ENCODE results near the gene DARS1.
A peak's percentile ranks its signal among the peaks of the same experiment; 100 is the strongest.

DARS1 gene

DNA sequence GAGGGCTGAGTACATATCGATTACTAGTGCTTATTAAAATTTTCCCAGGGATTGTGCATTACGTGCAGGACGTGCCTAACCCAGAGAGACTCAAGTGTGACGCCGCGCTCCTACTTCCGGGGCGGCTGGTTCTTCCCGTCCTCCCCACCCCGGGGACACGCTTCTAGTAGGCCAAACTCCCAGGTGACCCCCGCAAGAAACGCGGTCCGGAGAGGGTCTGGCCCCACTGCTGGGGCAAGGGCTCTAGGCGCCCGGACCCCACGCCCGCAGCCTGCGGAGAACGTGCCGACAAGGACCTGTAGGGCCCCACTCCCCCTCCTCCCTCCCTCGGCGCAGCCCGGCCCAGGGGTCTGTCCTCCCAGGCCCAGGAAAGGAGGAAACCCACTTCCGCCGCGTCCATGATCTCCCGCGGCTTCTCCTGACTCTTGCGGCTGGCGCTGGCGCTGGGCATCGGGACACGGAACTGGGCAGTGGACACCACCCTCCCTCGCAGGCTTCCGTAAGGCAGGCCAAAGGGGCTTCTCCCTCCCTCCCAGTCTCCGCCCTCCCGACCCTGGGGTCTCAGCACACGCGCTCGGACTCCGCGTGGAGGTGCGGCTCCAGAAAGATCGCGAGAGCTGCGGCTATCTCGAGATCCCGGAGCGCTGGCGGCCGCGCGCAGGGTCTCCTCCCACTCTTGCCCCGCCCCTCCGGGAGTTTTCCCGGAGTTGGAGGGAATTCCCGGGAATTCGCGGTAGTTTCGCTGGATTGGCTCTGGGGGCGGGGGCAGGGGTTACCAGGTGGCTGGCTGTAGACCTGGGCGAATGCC is at the start of gene DARS1:
Gene DARS1 (minus strand): TSS at position 609 of the 808 bp plus-strand sequence. CDS start 158 bp downstream, at position 451.
- DNase-seq, result peak; percentile 96

DNA sequence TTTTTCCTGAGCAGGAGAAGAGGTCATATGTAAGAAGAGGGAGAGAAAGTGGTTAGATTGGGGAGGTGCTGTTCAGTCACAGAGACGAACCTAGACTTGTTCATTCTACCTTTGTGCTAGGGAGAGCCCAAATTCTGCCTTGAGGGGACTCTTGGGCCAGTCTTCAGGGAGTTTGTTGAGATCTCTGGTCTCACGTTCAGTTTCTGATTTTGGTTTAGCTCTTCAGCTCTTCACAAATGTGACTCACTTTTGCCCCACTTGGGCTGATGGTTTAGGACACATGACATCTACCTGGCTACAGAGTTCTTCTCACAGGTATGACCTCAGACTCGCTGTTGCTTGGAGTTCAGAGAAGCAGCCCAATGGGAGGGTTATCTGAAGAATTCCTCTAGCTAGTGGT is 49.2 kb upstream of the DARS1 start:
- DNase-seq, result no peak

DNA sequence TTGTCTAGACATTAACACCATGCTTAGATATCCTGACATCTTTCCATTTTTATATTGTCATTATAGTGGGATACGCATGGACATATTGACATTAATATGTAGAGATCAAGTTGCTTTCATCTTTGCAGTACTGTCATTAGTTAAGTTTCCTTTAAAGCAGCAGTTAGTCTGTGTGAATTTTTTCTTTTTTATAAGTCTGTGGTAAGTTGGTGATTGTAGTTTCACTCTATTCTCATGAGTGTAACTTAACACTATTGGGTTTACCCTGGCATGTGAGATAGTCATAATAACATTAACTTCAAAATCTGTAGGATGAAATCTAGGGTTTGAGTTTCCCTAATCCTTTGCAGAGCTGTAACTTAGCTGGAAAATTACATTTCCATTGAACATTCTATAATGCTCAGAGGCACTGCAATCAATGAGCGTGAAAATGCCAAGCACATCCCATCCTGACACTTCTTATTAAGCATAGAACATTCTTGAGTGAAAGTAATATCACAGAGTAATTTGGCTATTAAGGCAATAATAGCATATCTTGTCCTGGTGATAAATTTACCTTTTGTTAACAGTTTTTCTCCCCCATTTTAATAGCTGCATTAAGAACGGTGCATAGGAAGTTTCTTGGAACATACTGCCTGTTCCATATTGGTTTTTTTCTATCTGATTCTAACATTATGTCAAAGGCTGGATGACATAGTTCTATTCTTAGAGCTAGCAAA is 47.5 kb upstream of the DARS1 start:
- no peak for DNase-seq

DNA sequence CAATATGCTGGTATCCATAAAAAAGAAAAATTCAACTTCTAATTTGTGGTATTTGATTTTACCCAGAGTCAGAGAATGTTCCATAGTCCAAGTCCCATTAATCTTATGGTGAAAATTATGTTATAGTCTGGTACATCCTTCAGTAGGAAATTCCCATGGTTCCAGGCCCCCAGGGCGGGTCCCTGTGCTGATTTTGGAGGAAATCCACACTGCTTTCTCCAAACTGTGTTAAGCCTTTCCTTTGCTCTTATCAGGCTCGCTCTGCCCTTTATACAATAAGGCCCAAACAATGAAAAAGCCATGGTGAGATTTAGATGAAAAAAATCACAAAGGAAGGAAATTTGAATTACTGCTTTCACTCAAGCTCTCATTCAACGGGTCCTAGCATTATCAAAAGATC is 46.8 kb upstream of the DARS1 start:
- DNase-seq, result no peak

DNA sequence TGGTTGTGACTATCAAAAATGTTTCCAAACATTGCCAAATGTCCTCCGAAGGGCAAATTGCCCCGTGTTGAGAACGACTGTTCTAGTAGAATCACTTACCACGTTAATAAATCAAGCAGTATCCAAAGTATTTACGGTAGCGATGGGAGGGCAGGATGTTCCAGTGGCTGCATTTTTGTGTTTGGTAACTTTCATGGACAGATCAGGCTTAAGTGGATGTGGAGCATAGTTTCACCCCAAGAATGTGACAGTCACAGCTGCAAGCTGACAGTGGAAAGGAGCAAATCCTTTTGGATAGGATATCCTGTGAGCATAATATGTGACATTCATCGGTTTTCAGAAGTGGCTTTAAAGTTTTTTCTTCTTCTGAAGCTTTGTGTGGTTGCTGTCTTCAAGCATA is 46.3 kb upstream of the DARS1 start:
- DNase-seq, result no peak

DNA sequence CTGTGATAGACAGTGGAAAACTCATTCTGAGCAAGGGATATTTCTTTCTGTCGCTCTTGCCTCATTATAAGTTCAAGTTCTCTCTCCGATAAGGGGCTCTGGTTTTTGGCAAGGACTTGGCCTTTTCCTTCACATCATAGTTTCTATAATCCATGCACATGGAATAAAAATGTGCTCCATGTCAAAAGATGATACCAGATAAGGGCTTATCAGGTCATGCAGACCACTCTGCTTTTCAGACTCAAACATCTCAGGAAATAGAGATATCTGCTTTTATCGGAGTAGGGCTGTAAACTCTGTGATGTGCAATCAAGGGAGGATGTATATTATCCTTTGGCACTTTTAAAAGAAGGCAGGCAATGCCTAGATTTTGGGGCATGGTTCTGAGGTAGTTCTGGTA is 45.0 kb upstream of the DARS1 start:
- no peak for DNase-seq

DNA sequence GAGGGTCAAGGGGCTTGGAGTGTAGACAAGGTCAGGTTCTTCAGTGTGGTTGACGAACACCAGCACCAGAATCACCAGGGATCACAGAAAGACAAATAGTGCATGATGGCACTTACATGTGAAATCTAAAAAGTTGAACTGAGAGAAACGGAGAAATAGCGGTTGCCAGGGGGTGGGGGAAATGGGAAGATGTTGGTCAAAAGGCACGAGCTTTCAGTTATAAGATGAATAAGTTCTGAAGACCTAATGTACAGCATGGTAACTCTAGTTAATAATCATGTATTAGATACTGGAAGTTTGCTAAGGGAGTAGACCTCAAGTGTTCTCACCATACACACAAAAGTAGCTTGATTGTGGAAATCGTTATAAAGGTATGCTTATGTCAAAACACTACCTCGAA is 43.7 kb upstream of the DARS1 start:
- DNase-seq, result no peak

DNA sequence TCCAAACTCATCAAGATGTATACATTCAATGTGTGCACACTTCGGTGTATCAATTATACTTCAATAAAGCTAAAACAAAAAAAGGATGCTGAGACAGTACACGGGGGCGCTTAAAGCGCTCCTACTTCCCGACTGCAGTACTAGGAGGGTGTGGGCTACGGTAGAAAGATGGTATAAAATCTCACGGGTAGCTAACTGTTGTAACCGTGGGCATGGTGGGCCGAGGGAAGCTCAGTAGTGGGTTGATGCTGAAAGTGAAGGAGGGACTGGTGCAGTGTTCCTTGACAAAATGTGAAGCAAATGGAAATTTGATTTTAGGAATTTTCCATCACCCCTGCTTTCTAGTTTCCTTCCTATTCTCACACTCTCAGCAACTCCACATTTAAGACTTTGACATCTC is 42.6 kb upstream of the DARS1 start:
- no peak for DNase-seq

DNA sequence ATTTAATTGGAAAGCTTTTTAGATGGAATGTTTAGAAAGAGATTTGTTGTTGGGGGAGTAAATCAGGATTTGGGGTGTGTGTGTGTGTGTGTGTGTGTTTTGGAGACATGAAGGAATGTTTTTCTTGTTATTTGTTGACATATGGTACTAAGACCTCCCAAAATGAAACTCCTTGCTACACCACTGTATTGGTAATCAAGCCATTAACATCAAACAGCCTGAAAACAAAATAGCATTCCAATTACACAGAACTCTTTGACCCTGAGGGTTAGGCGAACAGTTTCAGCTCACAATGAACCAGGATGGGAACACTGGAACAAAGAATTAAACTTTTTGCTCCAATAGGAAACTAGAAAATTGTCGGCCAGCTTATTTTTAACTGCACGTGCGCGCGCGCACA is 41.7 kb upstream of the DARS1 start:
- DNase-seq, result no peak

DNA sequence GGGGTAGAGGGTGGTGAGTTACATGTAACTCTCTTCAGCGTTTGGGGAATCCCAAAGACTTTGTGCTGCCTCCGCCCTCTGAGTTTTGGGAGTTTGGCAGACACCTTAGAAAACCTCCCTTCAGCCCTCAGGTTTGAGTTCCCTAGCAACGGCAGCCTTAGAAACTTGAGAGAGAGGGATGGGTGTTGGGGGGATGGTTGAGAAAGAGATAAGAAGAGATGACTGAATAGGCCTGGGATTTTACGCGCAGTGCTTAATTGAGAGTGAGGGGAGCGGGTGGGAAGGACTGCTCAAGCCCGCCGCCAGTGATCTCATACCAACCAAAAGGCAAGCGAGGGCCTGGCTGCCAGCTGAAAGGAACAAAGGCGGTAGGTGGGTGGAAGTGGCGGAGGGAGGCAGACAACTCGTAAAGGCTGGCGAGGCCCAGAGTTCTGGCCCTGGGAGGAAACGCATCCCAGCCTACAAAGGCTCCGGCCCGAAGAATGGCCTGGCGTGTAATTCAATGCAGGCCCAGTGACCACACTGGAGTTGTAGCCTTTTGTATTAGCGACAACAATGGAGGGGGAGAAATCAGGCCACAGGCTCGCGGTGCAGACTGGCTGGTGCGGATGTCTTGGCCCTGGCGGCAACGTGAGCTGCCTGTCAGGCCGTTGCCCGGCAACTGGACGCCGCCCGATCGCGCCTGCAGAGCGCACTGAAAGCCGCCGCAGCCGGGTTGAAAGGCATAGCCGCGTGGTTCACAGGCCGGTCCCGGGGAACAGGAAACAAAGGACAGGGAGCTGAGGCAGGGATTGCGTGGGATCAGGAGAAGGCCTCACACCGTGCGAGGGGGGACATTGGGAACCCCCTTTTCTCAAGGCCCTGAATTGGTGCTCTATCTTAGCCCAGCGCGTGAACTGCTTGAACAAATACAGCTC is 39.9 kb upstream of the DARS1 start:
- DNase-seq, result peak; percentile 82

DNA sequence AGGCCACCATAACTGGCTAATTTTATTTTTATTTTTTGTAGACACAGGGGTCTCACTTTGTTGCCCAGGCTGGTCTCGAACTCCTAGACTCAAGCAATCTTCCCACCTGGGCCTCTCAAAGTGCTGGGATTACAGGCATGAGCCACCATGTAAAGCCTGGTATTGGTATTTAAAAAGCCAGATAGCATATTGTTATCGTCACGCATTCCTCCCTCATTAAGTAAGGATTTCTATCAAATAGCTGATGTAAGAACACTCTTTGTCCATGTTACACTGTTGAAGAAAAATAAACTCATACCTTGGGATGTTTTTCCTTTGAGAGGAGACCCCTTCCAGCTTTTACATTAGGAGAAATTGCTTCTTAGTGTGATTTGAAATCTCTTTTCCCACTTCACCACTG is 39.2 kb upstream of the DARS1 start:
- no peak for DNase-seq

DNA sequence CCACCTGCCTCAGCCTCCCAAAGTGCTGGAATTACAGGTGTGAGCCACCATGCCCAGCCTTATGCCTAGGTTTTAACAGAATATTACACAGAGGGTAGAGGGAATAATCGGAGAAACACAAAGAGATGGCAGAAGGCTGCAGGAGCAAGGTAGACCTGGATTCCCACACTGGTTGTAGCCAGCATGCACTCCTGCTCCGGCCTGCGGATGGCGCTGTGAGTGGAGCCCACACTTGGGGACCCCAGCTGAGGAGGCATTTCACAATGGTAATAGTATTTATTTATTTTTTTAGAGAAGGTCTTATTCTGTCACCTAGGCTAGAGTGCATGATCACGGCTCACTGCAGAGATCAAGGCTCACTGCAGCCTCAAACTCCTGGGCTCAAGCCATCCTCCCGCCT is 38.8 kb upstream of the DARS1 start:
- DNase-seq, result no peak

DNA sequence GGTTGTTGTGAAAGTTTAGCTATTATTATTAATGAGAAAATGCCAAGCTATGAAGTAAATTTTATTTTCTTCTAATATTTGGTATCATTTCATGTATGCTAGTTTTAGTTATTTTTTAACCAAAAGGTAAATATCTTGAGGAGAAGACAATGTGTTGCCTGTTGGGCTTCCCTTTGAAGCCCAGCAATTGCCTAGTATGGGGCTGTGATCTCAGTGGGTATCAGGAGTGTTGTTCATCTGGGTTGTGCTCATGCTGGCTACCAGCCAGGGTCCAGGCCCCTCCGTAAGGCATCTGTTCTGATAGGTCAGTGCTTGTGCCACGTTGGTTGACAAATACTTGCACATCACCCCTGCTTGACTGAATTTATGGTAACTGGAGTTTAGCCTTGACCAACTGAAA is 38.0 kb upstream of the DARS1 start:
- no peak for DNase-seq

DNA sequence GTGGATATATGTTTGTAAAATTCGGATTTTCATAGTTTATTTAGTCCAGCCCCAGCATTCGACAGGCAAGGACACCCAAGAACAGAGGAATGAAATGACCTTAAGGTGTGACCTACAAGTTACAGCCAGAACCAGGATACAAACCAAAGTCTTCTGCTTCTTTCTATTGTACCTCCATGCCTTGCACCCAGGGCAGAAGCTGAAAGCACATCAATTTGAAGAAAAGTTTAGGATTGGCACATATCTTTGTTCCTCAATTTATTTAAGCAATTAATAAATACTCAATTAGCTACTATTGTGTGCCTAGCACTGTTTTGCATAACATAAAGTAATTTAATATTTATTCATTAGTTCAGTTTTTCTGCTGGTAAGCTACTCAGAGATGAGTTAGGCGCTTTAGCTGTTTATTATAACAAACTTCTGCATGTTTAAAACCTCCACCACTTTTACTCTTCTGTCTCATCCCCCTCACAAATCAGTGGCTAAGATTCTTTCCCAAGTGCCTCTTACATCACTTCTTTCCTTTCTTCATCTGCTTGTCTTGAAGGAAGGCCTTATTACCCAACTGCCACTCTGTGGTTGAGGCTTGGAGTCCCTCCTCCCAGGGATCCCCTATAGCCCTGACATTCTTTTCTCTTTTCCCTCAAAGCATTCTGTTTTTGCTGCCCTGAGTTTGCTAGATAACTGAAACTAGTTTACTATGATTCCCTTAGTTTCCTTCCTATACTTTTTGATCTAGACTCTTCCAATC is 37.1 kb upstream of the DARS1 start:
- no peak for DNase-seq

DNA sequence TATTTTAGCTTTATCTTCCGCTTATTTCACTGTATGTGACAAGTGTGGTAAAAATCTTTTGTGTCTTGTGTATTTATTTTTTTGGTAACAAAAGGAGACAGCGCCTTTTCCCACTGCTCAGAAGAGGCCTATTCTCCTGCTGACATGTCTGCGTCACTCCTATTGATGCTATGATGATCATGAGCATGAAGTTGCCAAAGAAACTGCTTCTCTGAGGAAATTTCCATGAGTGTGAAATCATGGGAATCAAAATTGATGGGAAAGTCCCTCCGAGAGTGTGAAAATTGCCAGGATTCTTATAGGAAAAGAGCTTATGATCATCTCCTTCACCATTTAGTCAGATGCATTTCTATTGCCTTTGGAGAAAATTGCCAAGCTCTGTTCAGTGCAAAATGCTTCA is 36.5 kb upstream of the DARS1 start:
- DNase-seq, result no peak

DNA sequence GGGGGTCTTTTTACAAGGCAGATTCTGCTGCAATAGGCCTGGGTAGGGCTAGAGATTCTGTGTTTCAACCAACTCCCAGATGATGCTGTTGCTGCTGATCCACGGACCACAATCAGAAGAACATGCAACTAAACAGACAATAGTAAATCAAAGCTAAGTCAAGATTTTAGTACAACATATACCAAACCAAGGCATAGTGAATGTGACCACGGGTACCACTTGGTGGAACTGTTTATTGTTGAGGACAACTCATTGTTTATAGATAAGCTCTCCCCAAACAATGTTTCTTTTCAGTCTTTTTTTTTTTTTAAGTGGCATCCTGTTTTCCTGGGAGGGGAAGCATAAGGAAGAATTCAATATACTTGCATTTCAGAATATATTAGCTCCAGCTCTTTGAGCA is 36.0 kb upstream of the DARS1 start:
- DNase-seq, result no peak

DNA sequence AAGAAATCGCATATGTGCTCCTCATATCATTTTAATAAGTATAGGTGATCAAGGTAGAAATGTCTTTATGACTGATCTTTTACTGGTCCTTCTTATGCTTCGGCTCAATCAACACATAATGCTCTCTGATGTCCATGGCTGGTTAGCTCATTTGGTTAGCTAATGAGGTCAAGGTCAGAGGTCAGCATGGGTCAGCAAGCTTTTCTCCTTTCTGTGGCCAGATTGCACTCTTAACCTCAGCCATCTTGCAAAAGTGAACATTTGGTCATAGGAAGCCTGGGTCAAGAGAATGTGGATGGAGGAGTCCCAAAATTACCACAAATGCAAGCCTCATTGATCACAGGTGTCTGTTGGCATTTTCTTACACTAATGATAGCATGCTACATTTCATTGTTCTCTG is 35.4 kb upstream of the DARS1 start:
- no peak for DNase-seq

DNA sequence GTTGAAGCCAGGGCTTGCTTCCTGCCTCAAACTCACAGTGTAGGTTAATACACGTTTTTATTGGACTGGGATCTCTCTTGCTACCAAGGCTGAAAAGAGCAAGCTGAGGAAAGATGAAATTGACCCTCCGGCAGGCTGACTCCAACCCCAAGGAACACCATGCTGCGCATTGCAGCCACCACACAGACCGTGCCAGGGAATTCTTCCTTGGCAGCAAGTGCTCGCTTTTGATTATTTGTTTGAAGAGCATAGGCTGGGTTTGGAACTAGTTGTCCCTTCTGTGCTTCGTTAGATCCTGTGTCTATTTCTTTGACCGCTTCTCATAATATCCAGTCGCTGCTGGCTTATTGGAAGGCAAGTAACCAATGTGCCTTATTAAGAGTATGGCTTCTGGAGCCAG is 34.4 kb upstream of the DARS1 start:
- DNase-seq, result no peak

DNA sequence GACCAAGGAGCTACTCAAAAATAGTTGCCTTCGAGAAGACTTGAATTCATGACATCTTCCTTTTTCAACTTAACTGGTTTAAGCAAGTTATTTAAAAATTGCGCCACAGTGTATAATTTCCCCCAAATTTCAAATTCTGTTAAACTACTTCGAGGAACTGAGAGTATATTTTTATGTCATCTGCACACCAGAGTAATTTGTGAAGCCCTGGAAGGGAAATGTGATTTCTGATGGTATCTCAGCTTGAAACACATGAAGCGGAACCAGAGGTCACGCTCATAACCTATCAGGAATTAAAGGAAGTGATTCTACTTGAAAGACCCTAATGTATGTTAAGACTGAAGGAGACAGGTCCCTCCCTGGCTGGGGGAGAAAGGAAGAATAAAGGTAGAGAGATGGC is 33.9 kb upstream of the DARS1 start:
- DNase-seq, result no peak

DNA sequence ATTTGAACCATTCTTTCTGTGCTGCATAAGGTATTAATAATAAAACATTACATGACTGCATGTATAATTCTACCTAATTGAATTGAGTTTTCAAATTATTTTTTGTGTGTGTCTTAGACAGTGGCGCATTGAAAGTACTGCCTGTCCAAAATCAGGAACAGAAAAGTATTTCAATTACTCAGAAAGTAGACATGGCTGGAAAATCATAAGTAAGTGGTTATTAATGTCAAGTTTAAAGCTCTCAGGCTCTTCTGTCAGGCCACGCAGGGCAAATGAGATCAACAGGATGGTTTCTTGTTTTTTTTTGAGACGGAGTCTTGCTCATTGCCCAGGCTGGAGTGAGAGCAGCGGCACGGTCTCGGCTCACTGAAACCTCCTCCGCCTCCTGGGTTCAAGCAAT is 32.4 kb upstream of the DARS1 start:
- DNase-seq, result no peak

DNA sequence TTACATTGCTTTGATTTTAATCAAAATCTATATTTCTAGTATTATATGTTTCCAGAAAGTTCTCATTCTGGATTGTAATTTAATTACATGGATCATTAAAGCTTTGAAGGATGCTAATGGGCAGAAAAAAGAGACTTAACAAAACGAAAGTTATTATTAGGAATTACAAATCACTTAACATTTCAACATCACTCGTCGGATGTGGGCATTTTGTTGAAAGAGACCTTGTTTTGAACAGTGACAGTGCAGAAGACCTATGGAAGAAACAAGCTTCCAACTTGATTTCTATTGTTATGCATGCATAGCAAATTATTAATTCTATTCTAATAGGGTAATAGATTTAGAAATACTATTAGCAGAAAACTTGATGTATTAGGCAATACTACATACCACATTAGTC is 31.4 kb upstream of the DARS1 start:
- DNase-seq, result no peak

DNA sequence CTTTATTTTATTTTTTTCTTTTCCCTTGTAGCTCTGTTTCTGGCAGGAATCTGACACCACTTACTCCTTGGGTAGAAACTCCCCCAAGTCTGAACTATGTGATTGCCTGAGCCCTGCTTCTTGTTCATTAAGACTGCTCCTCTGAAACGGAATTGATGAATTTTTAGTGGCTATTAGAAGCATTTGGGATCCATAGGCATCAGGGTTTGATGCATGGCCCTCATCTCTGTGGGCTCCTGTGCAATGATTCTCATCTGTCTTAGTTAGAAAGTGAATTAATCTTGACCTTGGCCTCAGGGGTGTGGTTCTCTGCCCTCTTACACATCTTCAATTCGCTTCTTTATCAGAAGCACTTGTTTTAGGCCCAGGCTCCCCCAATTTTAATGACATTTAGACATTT is 31.0 kb upstream of the DARS1 start:
- no peak for DNase-seq

DNA sequence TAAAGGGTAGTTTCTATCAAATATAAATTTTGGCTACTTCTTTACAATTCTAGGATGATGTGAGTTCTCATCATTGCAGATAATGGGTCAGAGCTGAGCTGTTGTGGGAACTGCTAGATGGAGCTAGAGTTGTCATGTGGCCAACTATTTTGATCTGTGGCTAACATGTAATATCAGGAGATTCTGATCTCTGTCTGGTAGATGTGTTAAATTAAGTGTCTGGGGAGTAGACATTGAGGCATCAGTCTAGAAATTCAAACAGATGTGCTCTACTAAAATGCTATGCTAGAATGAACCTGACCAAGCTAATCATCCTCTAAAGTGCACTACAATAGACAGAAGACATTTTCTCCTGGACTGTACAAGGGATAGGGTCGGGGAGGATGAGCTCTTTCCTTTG is 30.3 kb upstream of the DARS1 start:
- no peak for DNase-seq

All from right forelimb (tissue), 1 donor.